Neural cell (in vitro differentiated cells): ENCODE measurements around the gene IPO5.

Experiments
- CTCF ChIP-seq: fragments of 450-650 bp; IDR thresholded peaks from 2 replicates; pipeline ENCODE4 v1.5.1; 2014; ENCODE audit warnings: antibody characterized with exemption, mild to moderate bottlenecking, moderate library complexity; ENCODE audit not compliant: poor library complexity, severe bottlenecking
- EP300 ChIP-seq: fragments of 450-650 bp; conservative IDR thresholded peaks from 2 replicates; pipeline ENCODE4 v1.6.1; 2014; ENCODE audit warnings: antibody characterized with exemption, mild to moderate bottlenecking, moderate library complexity; ENCODE audit not compliant: poor library complexity, severe bottlenecking
- EZH2 ChIP-seq: fragments of 200-600, 300-800 bp; shearing (Covaris generic), sonication (generic); IDR thresholded peaks from 2 replicates; pipeline ENCODE4 v1.6.1; 2014; ENCODE audit warnings: antibody characterized with exemption, low read length, borderline replicate concordance, mild to moderate bottlenecking; ENCODE audit not compliant: insufficient read depth, poor library complexity, severe bottlenecking
- MXI1 ChIP-seq: fragments of 450-650 bp; conservative IDR thresholded peaks from 2 replicates; pipeline ENCODE4 v1.6.1; 2014; ENCODE audit warnings: antibody characterized with exemption, mild to moderate bottlenecking; ENCODE audit not compliant: poor library complexity, severe bottlenecking
- POLR2AphosphoS5 ChIP-seq: IDR thresholded peaks from 2 replicates; pipeline ENCODE4 v1.6.1; 2012
- RAD21 ChIP-seq: fragments of 450-650 bp; conservative IDR thresholded peaks from 2 replicates; pipeline ENCODE4 v1.6.1; 2014; ENCODE audit warnings: antibody characterized with exemption, mild to moderate bottlenecking, moderate library complexity
- REST ChIP-seq: IDR thresholded peaks from 2 replicates; pipeline ENCODE4 v1.6.1; 2012; ENCODE audit warnings: borderline replicate concordance
- SMC3 ChIP-seq: fragments of 450-650 bp; conservative IDR thresholded peaks from 2 replicates; pipeline ENCODE4 v1.6.1; 2014; ENCODE audit warnings: antibody characterized with exemption, mild to moderate bottlenecking, moderate library complexity; ENCODE audit not compliant: poor library complexity
- TAF1 ChIP-seq: IDR thresholded peaks from 2 replicates; pipeline ENCODE4 v1.6.1; 2012; ENCODE audit warnings: low read depth

DNA sequence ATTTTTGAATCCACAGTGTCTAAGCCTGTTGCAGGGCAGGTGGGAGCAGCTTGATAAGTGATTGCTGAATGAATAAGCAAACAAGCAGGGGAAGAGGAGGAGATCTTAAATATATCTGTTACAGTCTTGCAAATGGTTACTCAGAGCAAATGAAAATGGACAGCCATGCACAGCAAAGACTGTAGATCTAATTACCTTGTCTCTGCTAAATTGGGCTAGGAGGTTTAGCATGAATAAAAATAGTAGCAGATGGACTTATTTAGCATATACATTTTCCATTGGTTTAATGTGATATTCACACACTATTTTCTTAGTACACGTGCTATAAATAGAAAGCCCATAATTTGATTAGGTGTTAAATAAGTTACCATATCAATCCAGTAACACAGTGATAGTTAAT lies 116.5 kb downstream of the IPO5 start:
- no peak for TF ChIP-seq TAF1
- no peak for TF ChIP-seq CTCF
- no peak for TF ChIP-seq MXI1
- no peak for TF ChIP-seq POLR2AphosphoS5
- no peak for TF ChIP-seq REST
- TF ChIP-seq RAD21: no peak
- TF ChIP-seq EP300: no peak
- TF ChIP-seq EZH2: no peak
- TF ChIP-seq SMC3: no peak
